Duodenal mucosa (tissue), 2 donors: Measurements from ENCODE around the gene RPL13.

Source experiments
- H3K27ac ChIP-seq: one replicate; pipeline ENCODE4 v1.7.0; 2013; ENCODE audit warnings: low read depth, low read length
- H3K27me3 ChIP-seq, 2 donors: one replicate each; pipeline ENCODE4 v1.7.0; 2013; ENCODE audit warnings: low read length in 2 of 2, control low read depth in 1 of 2; ENCODE audit not compliant: insufficient read depth in 2 of 2, control insufficient read depth in 1 of 2
- H3K36me3 ChIP-seq, 2 donors: one replicate each; pipeline ENCODE4 v1.7.0; 2013; ENCODE audit warnings: low read length in 2 of 2, control low read depth in 1 of 2; ENCODE audit not compliant: insufficient read depth in 2 of 2, control insufficient read depth in 1 of 2
- H3K4me1 ChIP-seq, 2 donors: one replicate each; pipeline ENCODE4 v1.7.0; 2013; ENCODE audit warnings: low read length in 2 of 2, control low read depth in 1 of 2; ENCODE audit not compliant: insufficient read depth in 2 of 2, control insufficient read depth in 1 of 2
- H3K4me3 ChIP-seq, 2 donors: one replicate each; pipeline ENCODE4 v1.7.0; 2013; ENCODE audit warnings: low read length in 2 of 2, low read depth in 1 of 2
- H3K9ac ChIP-seq, 2 donors: one replicate each; pipeline ENCODE4 v1.7.0; 2013; ENCODE audit warnings: low read length in 2 of 2, low read depth in 1 of 2
- H3K9me3 ChIP-seq, 2 donors: one replicate each; pipeline ENCODE4 v1.7.0; 2013; ENCODE audit warnings: low read length in 2 of 2, control low read depth in 1 of 2; ENCODE audit not compliant: control insufficient read depth in 1 of 2

RPL13 gene

GRCh38 chr16:89561142-89561883 is 831 bp downstream of the RPL13 start:
- Histone ChIP-seq H3K27me3 (no peaks in the 10 kb centered on the region), H3K27ac (peak overlapping the region; percentile 78), H3K9ac (peak overlapping the region; percentile 87 to 94), H3K4me1 (peaks cover 62% of the 10 kb centered on the region in 2 donors), H3K36me3 (peaks cover 35 to 42% of the 10 kb centered on the region in 2 donors), H3K9me3 (no peaks in the 10 kb centered on the region), H3K4me3 (peak overlapping the region; percentile 87 to 90)

DNA sequence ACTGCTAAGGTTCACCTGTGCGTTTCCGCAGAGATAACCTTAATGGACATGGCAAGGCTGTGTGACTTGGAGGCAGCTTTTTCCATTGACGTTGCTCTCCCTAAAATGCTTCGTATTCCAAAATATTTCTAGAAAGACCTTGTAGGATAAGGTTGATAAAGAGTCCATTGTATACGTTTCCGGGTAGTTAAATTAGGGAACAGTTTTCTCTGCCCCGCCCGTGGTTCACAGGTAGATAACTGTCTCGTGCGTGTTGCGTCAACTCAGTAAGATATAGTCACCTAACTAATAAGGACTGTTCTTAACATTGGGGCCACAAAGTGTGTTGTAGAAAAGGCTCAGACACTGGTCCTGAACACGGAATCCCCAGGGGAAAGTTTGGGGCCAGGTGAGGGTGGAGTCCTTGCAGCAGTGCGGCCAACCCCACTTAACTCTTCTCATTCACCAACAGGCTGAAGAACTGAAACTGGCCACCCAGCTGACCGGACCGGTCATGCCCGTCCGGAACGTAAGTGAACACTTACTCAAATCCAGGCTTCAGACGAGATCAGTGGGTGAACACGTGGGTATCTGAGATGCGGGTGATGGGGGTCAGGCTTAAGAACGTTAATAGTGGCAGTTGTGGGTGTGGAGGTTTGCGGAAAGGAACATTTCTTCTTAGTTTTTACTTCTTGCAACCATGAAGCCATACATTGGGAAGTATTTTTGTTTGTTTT is 1.6 kb downstream of the RPL13 start:
- Histone ChIP-seq H3K4me1 (peaks cover 62% of the 10 kb centered on the region in 2 donors), H3K27ac (no peak overlapping the region), H3K9me3 (no peaks in the 10 kb centered on the region), H3K36me3 (peaks cover 31 to 35% of the 10 kb centered on the region in 2 donors), H3K4me3 (peak overlapping the region; percentile 87 to 90), H3K9ac (peak overlapping the region; percentile 87 to 94), H3K27me3 (no peaks in the 10 kb centered on the region)

DNA sequence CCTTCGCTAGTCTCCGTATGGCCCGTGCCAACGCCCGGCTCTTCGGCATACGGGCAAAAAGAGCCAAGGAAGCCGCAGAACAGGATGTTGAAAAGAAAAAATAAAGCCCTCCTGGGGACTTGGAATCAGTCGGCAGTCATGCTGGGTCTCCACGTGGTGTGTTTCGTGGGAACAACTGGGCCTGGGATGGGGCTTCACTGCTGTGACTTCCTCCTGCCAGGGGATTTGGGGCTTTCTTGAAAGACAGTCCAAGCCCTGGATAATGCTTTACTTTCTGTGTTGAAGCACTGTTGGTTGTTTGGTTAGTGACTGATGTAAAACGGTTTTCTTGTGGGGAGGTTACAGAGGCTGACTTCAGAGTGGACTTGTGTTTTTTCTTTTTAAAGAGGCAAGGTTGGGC is 2.5 kb downstream of the RPL13 start:
- H3K4me1 ChIP-seq: peaks cover 53 to 58% of the 10 kb centered on the region in 2 donors
- no peak overlapping the region for H3K27ac ChIP-seq
- H3K27me3 ChIP-seq: no peaks in the 10 kb centered on the region
- H3K4me3 ChIP-seq: peak overlapping the region in 1 of 2 donors; percentile 23
- H3K9me3 ChIP-seq: no peaks in the 10 kb centered on the region
- H3K9ac ChIP-seq: peak overlapping the region in 1 of 2 donors; percentile 87
- H3K36me3 ChIP-seq: peaks cover 29 to 35% of the 10 kb centered on the region in 2 donors

- H3K4me1 ChIP-seq: peaks cover 50 to 55% of the 10 kb centered on the region in 2 donors
- peak overlapping the region; percentile 24 to 28 for H3K4me3 ChIP-seq
- H3K9ac ChIP-seq: peak overlapping the region in 1 of 2 donors; percentile 60
- H3K27ac ChIP-seq: no peak overlapping the region
- H3K27me3 ChIP-seq: no peaks in the 10 kb centered on the region
- no peaks in the 10 kb centered on the region for H3K9me3 ChIP-seq
- H3K36me3 ChIP-seq: peaks cover 29 to 35% of the 10 kb centered on the region in 2 donors
Measured at GRCh38 chr16:89563639-89564392, 3.3 kb downstream of the RPL13 start.

DNA sequence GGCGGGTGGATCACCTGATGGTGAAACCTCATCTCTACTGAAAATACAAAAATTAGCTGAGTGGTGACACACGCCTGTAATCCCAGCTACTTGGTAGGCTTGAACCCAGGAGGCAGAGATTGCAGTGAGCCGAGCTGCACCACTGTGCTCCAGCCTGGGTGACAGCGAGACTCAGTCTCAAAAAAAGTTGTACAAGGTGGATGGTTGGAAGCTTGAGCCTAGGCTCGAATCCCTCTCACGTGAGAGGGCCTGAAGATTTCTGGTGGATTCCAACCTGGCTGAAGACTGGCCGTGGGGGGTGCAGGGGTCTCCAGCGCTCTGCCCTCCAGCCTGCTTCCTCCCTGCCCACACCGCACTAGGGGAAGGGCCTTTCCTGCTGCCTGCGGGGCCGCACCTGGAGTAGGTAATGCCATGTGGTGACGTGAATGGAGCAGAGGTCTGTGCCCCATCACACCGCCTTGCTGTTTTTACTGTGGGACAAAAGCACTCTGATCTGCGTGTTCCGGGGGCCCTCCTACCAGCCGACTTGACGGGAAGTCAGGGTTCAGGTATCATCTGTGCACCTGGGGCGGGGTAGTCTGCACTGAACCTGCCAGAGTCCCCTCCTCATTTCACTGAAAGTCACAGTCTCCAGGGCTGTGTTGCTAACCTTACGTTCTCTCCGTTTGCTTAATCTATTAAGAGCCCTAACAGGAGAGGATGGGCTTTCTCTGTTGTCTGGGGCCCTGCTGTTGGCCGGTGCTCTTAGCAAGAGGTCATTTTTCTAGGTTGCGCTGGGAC is 4.2 kb downstream of the RPL13 start:
- H3K4me1 ChIP-seq: peaks cover 48 to 52% of the 10 kb centered on the region in 2 donors
- H3K9me3 ChIP-seq: no peaks in the 10 kb centered on the region
- no peak overlapping the region for H3K27ac ChIP-seq
- H3K36me3 ChIP-seq: peaks cover 29 to 35% of the 10 kb centered on the region in 2 donors
- H3K27me3 ChIP-seq: peaks cover 6% of the 10 kb centered on the region in 2 donors
- H3K4me3 ChIP-seq: peak overlapping the region in 1 of 2 donors; percentile 16
- peak overlapping the region; percentile 51 to 60 for H3K9ac ChIP-seq

- H3K4me3 ChIP-seq: peak overlapping the region; percentile 45 to 50
- peaks cover 29 to 35% of the 10 kb centered on the region in 2 donors for H3K36me3 ChIP-seq
- no peak overlapping the region for H3K27ac ChIP-seq
- H3K4me1 ChIP-seq: peaks cover 45 to 50% of the 10 kb centered on the region in 2 donors
- H3K9me3 ChIP-seq: no peaks in the 10 kb centered on the region
- peak overlapping the region; percentile 51 to 60 for H3K9ac ChIP-seq
- H3K27me3 ChIP-seq: peaks cover 11% of the 10 kb centered on the region in 2 donors
Measured at GRCh38 chr16:89565256-89565505, 4.7 kb downstream of the RPL13 start.

GRCh38 chr16:89565506-89566372 is 5.3 kb downstream of the RPL13 start:
- peak overlapping the region; percentile 51 to 60 for H3K9ac ChIP-seq
- H3K27ac ChIP-seq: no peak overlapping the region
- peaks cover 29 to 35% of the 10 kb centered on the region in 2 donors for H3K36me3 ChIP-seq
- H3K9me3 ChIP-seq: no peaks in the 10 kb centered on the region
- peaks cover 45 to 50% of the 10 kb centered on the region in 2 donors for H3K4me1 ChIP-seq
- peaks cover 13 to 16% of the 10 kb centered on the region in 2 donors for H3K27me3 ChIP-seq
- H3K4me3 ChIP-seq: peak overlapping the region; percentile 45 to 50

DNA sequence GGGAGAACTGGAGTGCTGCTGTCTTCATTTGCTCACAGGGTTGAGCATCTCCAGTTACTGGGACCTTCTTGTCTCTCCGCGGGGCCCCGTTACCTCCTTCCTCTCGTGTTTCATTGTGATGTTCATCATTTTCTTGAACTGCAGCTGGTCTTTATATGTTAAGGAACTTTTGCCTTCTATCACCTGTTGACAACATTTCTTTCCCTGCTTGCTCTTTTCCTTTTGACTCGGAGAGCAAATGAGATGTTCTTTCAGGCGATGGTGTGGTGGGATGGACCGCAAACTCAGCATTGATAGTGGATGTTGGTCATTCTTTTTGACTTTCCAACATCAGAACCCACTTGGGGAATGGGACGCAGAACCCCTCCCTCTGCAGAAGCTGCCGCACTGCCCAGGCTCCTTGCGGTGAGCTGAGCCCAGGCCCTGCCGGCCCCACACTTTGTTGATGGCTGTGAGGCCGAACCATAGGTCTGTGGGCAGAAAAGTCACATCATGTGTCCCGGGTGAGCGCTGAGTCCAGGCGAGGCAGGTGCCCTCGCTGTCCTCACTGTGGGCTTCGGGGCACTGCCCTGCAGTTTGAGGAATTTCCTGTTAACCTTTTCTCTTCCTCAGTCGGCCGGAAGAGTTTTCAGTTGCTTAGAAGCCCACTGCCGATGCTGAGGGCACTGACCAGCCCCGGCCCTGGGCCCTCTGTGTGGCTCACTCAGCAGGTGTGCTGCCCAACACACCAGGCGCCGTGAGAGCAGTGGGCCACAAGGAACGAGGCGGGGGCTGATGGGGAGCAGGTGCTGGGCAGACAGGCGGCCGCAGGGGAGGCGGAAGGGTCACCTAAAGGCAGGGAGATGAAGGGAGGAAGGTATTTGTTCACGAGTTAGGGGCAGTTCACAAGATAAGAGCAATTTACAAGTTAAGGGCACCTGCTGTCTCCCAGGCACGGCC is 7.4 kb downstream of the RPL13 start:
- Histone ChIP-seq H3K27me3 (peaks cover 13 to 22% of the 10 kb centered on the region in 2 donors), H3K9me3 (no peaks in the 10 kb centered on the region), H3K9ac (no peak overlapping the region), H3K27ac (no peak overlapping the region), H3K4me3 (no peak overlapping the region), H3K4me1 (peaks cover 41 to 45% of the 10 kb centered on the region in 2 donors), H3K36me3 (peaks cover 17 to 20% of the 10 kb centered on the region in 2 donors)
